Tibial nerve (tissue), 4 donors: ENCODE data around the gene EPHB4. TPM values are rescaled to one million over a fixed set of nuclear protein-coding genes. Genes with fewer than 3 reads are reported as not detected.

Experiments used
- DNase-seq, 2 donors: peaks; one replicate each; pipeline ENCODE4 v3.0.0-alpha.2; 2019; ENCODE audit warnings: low spot score in 2 of 2
- H3K27ac ChIP-seq, 4 donors: fragments of 200-600 bp; sonication (generic) in 3 of 4; one replicate each; pipeline ENCODE4 v1.5.1; 2017 to 2019; ENCODE audit warnings: mild to moderate bottlenecking in 1 of 4
- H3K27me3 ChIP-seq, 2 donors: fragments of 200-600 bp; sonication (generic) in 1 of 2; one replicate each; pipeline versions ENCODE4 v1.5.1 to v1.6.0; 2017 to 2019
- H3K36me3 ChIP-seq, 3 donors: fragments of 200-600 bp; sonication (generic); one replicate each; pipeline ENCODE4 v1.5.1; 2018 to 2019
- H3K4me1 ChIP-seq, 4 donors: fragments of 200-600 bp; sonication (generic) in 3 of 4; one replicate each; pipeline ENCODE4 v1.5.1; 2017 to 2019
- H3K4me3 ChIP-seq, 4 donors: fragments of 200-600 bp; sonication (generic) in 3 of 4; one replicate each; pipeline ENCODE4 v1.5.1; 2017 to 2019; ENCODE audit warnings: mild to moderate bottlenecking in 1 of 4, moderate library complexity in 1 of 4
- H3K9me3 ChIP-seq, 4 donors: fragments of 200-600 bp; sonication (generic) in 3 of 4; one replicate each; pipeline ENCODE4 v1.5.1; 2017 to 2019
- CTCF ChIP-seq, 5 experiments: fragments of 200-600 bp in 3 of 5; fragments of 450-650 bp in 2 of 5; sonication (generic) in 3 of 5; IDR thresholded peaks; one replicate each; pipeline ENCODE4 v1.5.1; 2016 to 2019; ENCODE audit warnings: antibody characterized with exemption in 5 of 5, mild to moderate bottlenecking in 3 of 5, moderate library complexity in 2 of 5
- EP300 ChIP-seq, 2 donors: sonication (generic); formaldehyde crosslinking; IDR thresholded peaks; one replicate each; pipeline ENCODE4 v1.6.1; 2017; ENCODE audit warnings: antibody characterized with exemption in 2 of 2, mild to moderate bottlenecking in 1 of 2
- POLR2A ChIP-seq, 2 donors: fragments of 450-650 bp; IDR thresholded peaks; one replicate each; pipeline ENCODE4 v1.6.1; 2017; ENCODE audit warnings: antibody characterized with exemption in 2 of 2, mild to moderate bottlenecking in 2 of 2, moderate library complexity in 2 of 2
- WGBS, 2 donors: methylation state at CpG; one replicate each; pipeline ENCODE4 v1.1.5; 2018; 5-methylcytosine and 5-hydroxymethylcytosine counted together
- total RNA-seq, 4 donors: library from RNA; depleted of rRNA; stranded (reverse); fragments of >200 nt; gene quantifications; one replicate each; pipeline ENCODE4 v1.1.0, GENCODE V29; 2016

Gene EPHB4
- total RNA-seq, 4 donors from 2014 or later: 15.5 to 37.5 (median 25.9) TPM

DNA sequence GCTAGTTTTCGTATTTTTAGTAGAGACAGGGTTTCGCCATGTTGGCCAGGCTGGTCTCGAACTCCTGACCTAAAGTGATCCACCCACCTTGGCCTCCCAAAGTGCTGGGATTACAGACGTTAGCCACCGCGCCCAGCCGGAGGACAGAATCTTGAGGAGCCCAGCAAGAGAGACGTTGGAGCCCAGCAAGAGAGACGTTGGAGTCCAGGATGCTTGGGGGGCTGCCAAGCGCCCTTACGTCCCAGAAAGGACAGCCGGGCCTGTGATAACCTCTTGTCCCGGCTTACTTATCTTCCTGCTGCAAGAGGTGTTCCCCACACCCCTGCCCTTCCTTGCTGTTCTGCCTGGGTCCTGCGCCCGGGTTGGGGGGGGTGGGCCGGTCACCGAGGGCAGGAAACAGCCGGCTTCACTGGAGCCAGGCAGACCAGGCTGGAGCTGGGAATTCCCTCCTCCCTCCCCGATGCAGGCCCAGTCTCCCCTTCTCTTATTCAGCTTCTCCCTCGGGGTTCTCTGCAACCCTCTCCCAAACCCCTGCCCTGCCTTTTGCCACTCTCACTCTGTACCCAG, 1.9 kb upstream of the EPHB4 start:
- 48 to 54% methylated on average over 18 to 20 of the region's 20 CpGs for WGBS, 2 donors

GRCh38 chr7:100826514-100827329, 601 bp downstream of the EPHB4 start:
- 2% methylated on average over 19 to 30 of the region's 71 CpGs for WGBS, 2 donors

More for the DNA sequence above, 1.9 kb upstream of the EPHB4 start:
- Histone ChIP-seq H3K36me3 (no peaks in the 10 kb centered on the region), H3K27ac (peak overlapping the region in 1 of 4 donors; percentile 12), H3K27me3 (peaks cover 0 to 11% of the 10 kb centered on the region in 2 donors), H3K9me3 (no peaks in the 10 kb centered on the region), H3K4me3 (no peak overlapping the region), H3K4me1 (peaks cover 0 to 33% (median 6%) of the 10 kb centered on the region in 4 donors)
- no peak for TF ChIP-seq POLR2A (IDR thresholded peaks at IDR 0.05)
- no peak for TF ChIP-seq CTCF (IDR thresholded peaks at IDR 0.05)
- peak in 1 of 2 donors; percentile 50 for TF ChIP-seq EP300 (IDR thresholded peaks at IDR 0.05)
- no peak for DNase-seq

DNA sequence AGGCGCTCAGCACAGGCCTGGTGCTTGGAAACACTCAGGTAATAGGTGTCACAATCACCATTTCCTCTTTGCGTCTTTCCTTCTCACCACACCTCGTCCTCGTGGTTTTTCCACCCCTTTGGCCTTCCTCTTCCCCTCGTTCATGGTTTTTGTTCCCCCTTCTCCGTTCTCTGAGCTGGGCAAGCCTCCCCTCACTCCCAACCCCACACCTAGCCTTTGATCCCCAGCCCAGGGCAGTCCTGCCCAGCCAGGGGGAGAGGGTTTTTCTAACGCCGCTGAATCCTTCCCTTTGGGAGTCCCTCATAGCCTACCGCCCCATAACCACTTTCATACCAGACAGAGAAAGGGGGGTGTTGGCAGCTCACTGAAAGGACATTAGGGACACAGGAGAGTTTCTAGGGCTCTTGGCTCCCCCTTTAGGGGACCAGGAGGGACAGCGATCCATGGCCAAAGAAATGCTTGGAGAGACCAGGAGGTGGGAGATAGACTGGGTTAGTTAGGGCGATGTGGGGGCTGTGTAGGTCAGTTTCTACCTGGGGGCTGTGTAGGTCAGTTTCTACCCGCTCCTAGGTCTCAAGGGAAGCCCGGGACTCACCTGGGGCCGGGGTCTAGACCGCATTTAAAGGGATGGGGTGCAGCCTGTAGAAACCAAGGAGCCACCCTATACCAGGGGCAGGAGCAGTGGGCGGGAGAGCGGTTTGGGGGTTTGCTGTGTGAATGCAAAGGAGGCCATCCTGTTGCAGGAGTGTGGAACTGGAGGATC, 1.4 kb downstream of the EPHB4 start:
- WGBS, 2 donors: 24 to 25% methylated on average over 17 of the region's 17 CpGs
- Histone ChIP-seq H3K4me3 (peak overlapping the region; percentile 42 to 62 (median 52)), H3K9me3 (no peaks in the 10 kb centered on the region), H3K27me3 (peaks cover 0 to 11% of the 10 kb centered on the region in 2 donors), H3K27ac (peak overlapping the region in 2 of 4 donors; percentile 65 to 79), H3K4me1 (peaks cover 0 to 33% (median 6%) of the 10 kb centered on the region in 4 donors), H3K36me3 (peaks cover 0 to 32% (median 0%) of the 10 kb centered on the region in 3 donors)
- no peak for DNase-seq
- no peak for TF ChIP-seq POLR2A (IDR thresholded peaks at IDR 0.05)
- no peak for TF ChIP-seq EP300 (IDR thresholded peaks at IDR 0.05)
- no peak for TF ChIP-seq CTCF (IDR thresholded peaks at IDR 0.05)

More at GRCh38 chr7:100826514-100827329, 601 bp downstream of the EPHB4 start:
- H3K9me3 ChIP-seq: no peaks in the 10 kb centered on the region
- H3K36me3 ChIP-seq: peaks cover 0 to 24% (median 0%) of the 10 kb centered on the region in 3 donors
- peak overlapping the region in 3 of 4 donors; percentile 65 to 83 (median 79) for H3K27ac ChIP-seq
- peak overlapping the region; percentile 42 to 62 (median 52) for H3K4me3 ChIP-seq
- peak in 1 of 2 donors; percentile 9 for DNase-seq
- no peak for TF ChIP-seq POLR2A (IDR thresholded peaks at IDR 0.05)
- no peak for TF ChIP-seq CTCF (IDR thresholded peaks at IDR 0.05)
- TF ChIP-seq EP300 (IDR thresholded peaks at IDR 0.05): no peak
- H3K4me1 ChIP-seq: peaks cover 0 to 33% (median 6%) of the 10 kb centered on the region in 4 donors
- peaks cover 0 to 11% of the 10 kb centered on the region in 2 donors for H3K27me3 ChIP-seq

GRCh38 chr7:100825215-100825671, 2.1 kb downstream of the EPHB4 start:
- Histone ChIP-seq H3K27me3 (peaks cover 0 to 11% of the 10 kb centered on the region in 2 donors), H3K4me1 (peaks cover 0 to 33% (median 6%) of the 10 kb centered on the region in 4 donors), H3K36me3 (peaks cover 0 to 39% (median 0%) of the 10 kb centered on the region in 3 donors), H3K9me3 (no peaks in the 10 kb centered on the region), H3K27ac (peak overlapping the region in 2 of 4 donors; percentile 21 to 79), H3K4me3 (peak overlapping the region in 2 of 4 donors; percentile 58 to 62)
- DNase-seq: no peak
- no peak for TF ChIP-seq CTCF (IDR thresholded peaks at IDR 0.05)
- TF ChIP-seq EP300 (IDR thresholded peaks at IDR 0.05): no peak
- TF ChIP-seq POLR2A (IDR thresholded peaks at IDR 0.05): no peak
- 29 to 46% methylated on average over 15 to 16 of the region's 16 CpGs for WGBS, 2 donors
